Caco-2 (cell line): ENCODE results near the gene CCDC179. TPM values are rescaled to one million over a fixed set of nuclear protein-coding genes. Genes with fewer than 3 reads are reported as not detected.

ENCODE experiments used
- Bru-seq: library from RNA; stranded (reverse); fragments of 400-500 nt; gene quantifications from one replicate; lab custom pipeline; 2021; lab: Mats Ljungman, UMichigan
- BruChase-seq, 2 experiments: library from RNA; stranded (reverse); fragments of 400-500 nt; gene quantifications; one replicate each; lab custom pipeline; 2021; lab: Mats Ljungman, UMichigan
- BruUV-seq: library from RNA; stranded (reverse); fragments of 400-500 nt; replicated peaks from 2 replicates; lab custom pipeline; 2021; lab: Mats Ljungman, UMichigan
- CTCF ChIA-PET: fragments of 300-600 bp; sonication (Branson Sonifier 250); formaldehyde crosslinking; loops from one replicate; lab custom pipeline; 2022; ENCODE audit warnings: antibody characterized with exemption; lab: Charles Lee
- POLR2A ChIA-PET: fragments of 300-600 bp; sonication (Branson Sonifier 250); formaldehyde crosslinking; loops from one replicate; lab custom pipeline; 2022; ENCODE audit warnings: antibody characterized with exemption; lab: Charles Lee
- DNase-seq, 2 experiments: peaks; one replicate each; pipeline versions ENCODE4 v3.0.0 to v3.0.0-alpha.2; 2020 to 2022
- H3K27me3 ChIP-seq: replicated peaks from 2 replicates; pipeline ENCODE4 v1.6.0; 2011; ENCODE audit warnings: low read length; ENCODE audit not compliant: control insufficient read depth, insufficient read depth
- H3K36me3 ChIP-seq: 2 replicates; pipeline ENCODE4 v1.5.1; 2011; ENCODE audit warnings: low read length; ENCODE audit not compliant: control insufficient read depth, insufficient read depth
- H3K4me1 ChIP-seq: fragments of 250-450 bp; sonication (Bioruptor Pico); 2 replicates; pipeline ENCODE4 v1.5.1; 2020; ENCODE audit warnings: mild to moderate bottlenecking
- H3K4me3 ChIP-seq: 2 replicates; pipeline ENCODE4 v1.5.1; 2011; ENCODE audit warnings: low read depth, mild to moderate bottlenecking, control low read depth, low read length
- H3K9me3 ChIP-seq: fragments of 250-450 bp; sonication (Bioruptor Pico); 2 replicates; pipeline ENCODE4 v1.5.1; 2020; ENCODE audit warnings: mild to moderate bottlenecking, moderate library complexity
- H3K27ac Mint-ChIP-seq: one replicate; pipeline ENCODE4 v1.8.0; 2022; ENCODE audit warnings: mixed read lengths; ENCODE audit not compliant: unreplicated experiment
- H3K27me3 Mint-ChIP-seq: one replicate; pipeline ENCODE4 v1.8.0; 2022; ENCODE audit warnings: mixed read lengths; ENCODE audit not compliant: insufficient read depth, unreplicated experiment
- H3K36me3 Mint-ChIP-seq: one replicate; pipeline ENCODE4 v1.8.0; 2022; ENCODE audit warnings: mild to moderate bottlenecking, mixed read lengths; ENCODE audit not compliant: insufficient read depth, unreplicated experiment
- H3K4me1 Mint-ChIP-seq: one replicate; pipeline ENCODE4 v1.8.0; 2022; ENCODE audit warnings: low read depth, mixed read lengths; ENCODE audit not compliant: unreplicated experiment
- H3K4me3 Mint-ChIP-seq: one replicate; pipeline ENCODE4 v1.8.0; 2022; ENCODE audit warnings: mild to moderate bottlenecking, moderate library complexity, mixed read lengths; ENCODE audit not compliant: unreplicated experiment
- H3K9me3 Mint-ChIP-seq: one replicate; pipeline ENCODE4 v1.8.0; 2022; ENCODE audit warnings: mixed read lengths; ENCODE audit not compliant: unreplicated experiment
- CTCF ChIP-seq, 2 experiments: fragments of 200-600 bp in 1 of 2; IDR thresholded peaks; 1 replicate in 1 of 2; 2 replicates in 1 of 2; pipeline versions ENCODE4 v1.5.1 to v1.8.0; 2011 to 2022; ENCODE audit warnings: antibody characterized with exemption in 1 of 2, control low read depth in 1 of 2, inconsistent platforms in 1 of 2, low read depth in 1 of 2, low read length in 1 of 2, mild to moderate bottlenecking in 1 of 2, moderate library complexity in 1 of 2; ENCODE audit not compliant: insufficient read depth in 1 of 2, severe bottlenecking in 1 of 2, unreplicated experiment in 1 of 2
- intact Hi-C: fragments of 100-400 bp; cut with micrococcal nuclease; formaldehyde crosslinking; loops from one replicate; pipeline ENCODE4 v1.10.0; 2022; ENCODE audit not compliant: unreplicated experiment
- long read RNA-seq: library from polyadenylated mRNA; stranded (forward); transcript quantifications from one replicate; pipeline ENCODE4 v2.0.0, GENCODE V29; 2022
- total RNA-seq: library from RNA; stranded (reverse); gene quantifications from 2 replicates; pipeline ENCODE4 v1.2.3, GENCODE V29; 2022

Gene CCDC179
- total RNA-seq: not detected in 2 replicates
- not detected for Bru-seq, nascent RNA
- not detected for BruChase-seq, experiment 1, labeled RNA remaining after a 2-hour chase
- not detected for BruChase-seq, experiment 2, labeled RNA remaining after a 6-hour chase
- long read RNA-seq: 0 reads

- no peaks in the 10 kb centered on the region for H3K27me3 ChIP-seq
- H3K4me3 Mint-ChIP-seq: no peak within 1 kb of the TSS
- no peaks in the 10 kb centered on the region for H3K9me3 Mint-ChIP-seq
- no peaks in the 10 kb centered on the region for H3K36me3 Mint-ChIP-seq
- ChIA-PET POLR2A (no interaction called here), CTCF (no interaction called here)
- no TSS peak for BruUV-seq
- H3K4me3 ChIP-seq: no peak within 1 kb of the TSS
- no peak for DNase-seq
- no peaks in the 10 kb centered on the region for H3K4me1 Mint-ChIP-seq
- no peaks in the 10 kb centered on the region for H3K9me3 ChIP-seq
- no peaks in the 10 kb centered on the region for H3K36me3 ChIP-seq
- intact Hi-C loops: no loop called here
- TF ChIP-seq CTCF (IDR thresholded peaks at IDR 0.05; ENCODE audit: insufficient read depth in 1 of 2, low read depth in 1 of 2, low read length in 1 of 2, severe bottlenecking in 1 of 2, unreplicated experiment in 1 of 2): no peak
- no peak within 1 kb of the TSS for H3K27ac Mint-ChIP-seq
- H3K27me3 Mint-ChIP-seq: peaks cover 2% of the 10 kb centered on the region
- H3K4me1 ChIP-seq: no peaks in the 10 kb centered on the region
Observed at GRCh38 chr11:22860241-22860640, at the start of gene CCDC179. Gene CCDC179 (minus strand): TSS chr11:22860474. CDS start chr11:22860421, 53 bp downstream.

GRCh38 chr11:22903782-22904181, 43.5 kb upstream of the CCDC179 start:
- Mint-ChIP-seq H3K4me3 (no peak overlapping the region), H3K27me3 (no peaks in the 10 kb centered on the region), H3K27ac (no peak overlapping the region), H3K4me1 (no peaks in the 10 kb centered on the region), H3K36me3 (no peaks in the 10 kb centered on the region), H3K9me3 (peaks cover 16% of the 10 kb centered on the region)
- H3K27me3 ChIP-seq: no peaks in the 10 kb centered on the region
- TF ChIP-seq CTCF (IDR thresholded peaks at IDR 0.05; ENCODE audit: insufficient read depth in 1 of 2, low read depth in 1 of 2, low read length in 1 of 2, severe bottlenecking in 1 of 2, unreplicated experiment in 1 of 2): no peak
- CTCF ChIA-PET: no interaction called here
- POLR2A ChIA-PET: no interaction called here
- intact Hi-C loops: no loop called here
- no peaks in the 10 kb centered on the region for H3K36me3 ChIP-seq
- H3K4me1 ChIP-seq: 0 out of 2 replicates have a peak, but pooled peaks cover 4% of the 10 kb centered on the region
- no peak overlapping the region for H3K4me3 ChIP-seq
- H3K9me3 ChIP-seq: no peaks in the 10 kb centered on the region
- no peak for DNase-seq
- no TSS peak for BruUV-seq

- ChIA-PET CTCF (no interaction called here), POLR2A (no interaction called here)
- no peak for DNase-seq
- no peak overlapping the region for H3K27ac Mint-ChIP-seq
- no peak overlapping the region for H3K4me3 ChIP-seq
- no peaks in the 10 kb centered on the region for H3K36me3 Mint-ChIP-seq
- BruUV-seq: no TSS peak
- H3K9me3 Mint-ChIP-seq: peaks cover 16% of the 10 kb centered on the region
- H3K4me1 ChIP-seq: 0 out of 2 replicates have a peak, but pooled peaks cover 4% of the 10 kb centered on the region
- no peak overlapping the region for H3K4me3 Mint-ChIP-seq
- H3K27me3 Mint-ChIP-seq: no peaks in the 10 kb centered on the region
- H3K9me3 ChIP-seq: no peaks in the 10 kb centered on the region
- no peaks in the 10 kb centered on the region for H3K27me3 ChIP-seq
- intact Hi-C loops: no loop called here
- no peak for TF ChIP-seq CTCF (IDR thresholded peaks at IDR 0.05; ENCODE audit: insufficient read depth in 1 of 2, low read depth in 1 of 2, low read length in 1 of 2, severe bottlenecking in 1 of 2, unreplicated experiment in 1 of 2)
- no peaks in the 10 kb centered on the region for H3K4me1 Mint-ChIP-seq
- no peaks in the 10 kb centered on the region for H3K36me3 ChIP-seq
Observed at GRCh38 chr11:22901603-22902002, 41.3 kb upstream of the CCDC179 start.
